NOMO-1 treated with dmso at 0.1 percent for 144 hours (cell line): Measurements from ENCODE around the gene GSTM5.
A peak's percentile ranks its signal among the peaks of the same experiment; 100 is the strongest.
"Not testable (repeated sequence)": the region's sequence is repeated elsewhere in the genome, so short reads cannot be mapped to it uniquely, and the experiment has no call there.

ENCODE experiments used
- DNase-seq: peaks from one replicate; lab custom pipeline; 2025; ENCODE audit not compliant: unreplicated experiment; lab: John Stamatoyannopoulos, UW

GSTM5 gene

GRCh38 chr1:109711593-109712320, at the start of gene GSTM5:
Gene GSTM5 (plus strand): TSS chr1:109712251. CDS start chr1:109712313, 62 bp downstream.
- not testable (repeated sequence) for DNase-seq

GRCh38 chr1:109664671-109665070, 47.4 kb upstream of the GSTM5 start:
- no peak for DNase-seq

- peak; percentile 59 for DNase-seq
Observed at GRCh38 chr1:109667452-109668122, 44.5 kb upstream of the GSTM5 start, which contains the start of gene GSTM2. Gene GSTM2 (plus strand): TSS chr1:109668057. CDS start chr1:109668116, 59 bp downstream.

- no peak for DNase-seq
Observed at GRCh38 chr1:109668123-109668775, 43.8 kb upstream of the GSTM5 start.

GRCh38 chr1:109669246-109669948, 42.7 kb upstream of the GSTM5 start:
- no peak for DNase-seq

- not testable (repeated sequence) for DNase-seq
Observed at GRCh38 chr1:109669949-109670302, 42.1 kb upstream of the GSTM5 start.

GRCh38 chr1:109671067-109671466, 41.0 kb upstream of the GSTM5 start:
- no peak for DNase-seq

- not testable (repeated sequence) for DNase-seq
Observed at GRCh38 chr1:109673861-109674260, 38.2 kb upstream of the GSTM5 start.

GRCh38 chr1:109676683-109677381, 35.2 kb upstream of the GSTM5 start:
- DNase-seq = not testable (repeated sequence)

- DNase-seq = no peak
Observed at GRCh38 chr1:109677459-109677858, 34.6 kb upstream of the GSTM5 start.

GRCh38 chr1:109678637-109679036, 33.4 kb upstream of the GSTM5 start:
- not testable (repeated sequence) for DNase-seq

- not testable (repeated sequence) for DNase-seq
Observed at GRCh38 chr1:109684777-109685176, 27.3 kb upstream of the GSTM5 start.

- DNase-seq = not testable (repeated sequence)
Observed at GRCh38 chr1:109685399-109685798, 26.7 kb upstream of the GSTM5 start.

- not testable (repeated sequence) for DNase-seq
Observed at GRCh38 chr1:109685890-109686289, 26.2 kb upstream of the GSTM5 start.

- DNase-seq = not testable (repeated sequence)
Observed at GRCh38 chr1:109687109-109687508, 24.9 kb upstream of the GSTM5 start.

- no peak for DNase-seq
Observed at GRCh38 chr1:109687641-109688499, 24.2 kb upstream of the GSTM5 start, which contains the start of gene GSTM1. Gene GSTM1 (plus strand): TSS chr1:109687817. CDS start chr1:109687874, 57 bp downstream.

GRCh38 chr1:109689844-109690405, 22.1 kb upstream of the GSTM5 start:
- DNase-seq = no peak

- DNase-seq = no peak
Observed at GRCh38 chr1:109691759-109692158, 20.3 kb upstream of the GSTM5 start.

- DNase-seq = not testable (repeated sequence)
Observed at GRCh38 chr1:109694400-109694799, 17.7 kb upstream of the GSTM5 start.
